ENCODE results near the gene TLR6.

Gene TLR6

GRCh38 chr4:38867478-38868058 lies 11.0 kb upstream of the TLR6 start, which contains the start of gene FAM114A1:
Gene FAM114A1, plus strand, starts transcription at chr4:38867806. Its CDS starts 10,273 bp downstream, at chr4:38878079.
- DNase-seq: peak; percentile 83

- no peak for DNase-seq
Observed at GRCh38 chr4:38866973-38867477, 10.4 kb upstream of the TLR6 start.

- DNase-seq: no peak
Observed at GRCh38 chr4:38865445-38865844, 8.8 kb upstream of the TLR6 start.

GRCh38 chr4:38861791-38862190 lies 5.2 kb upstream of the TLR6 start:
- DNase-seq: no peak

GRCh38 chr4:38860788-38861424 lies 4.3 kb upstream of the TLR6 start:
- peak; percentile 25 for DNase-seq

- DNase-seq: no peak
Observed at GRCh38 chr4:38859501-38859900, 2.9 kb upstream of the TLR6 start.

- DNase-seq: no peak
Observed at GRCh38 chr4:38858097-38858420, 1.4 kb upstream of the TLR6 start.

GRCh38 chr4:38857354-38858096 lies 908 bp upstream of the TLR6 start:
- DNase-seq: peak; percentile 79

GRCh38 chr4:38856046-38856445 lies 571 bp downstream of the TLR6 start:
- DNase-seq: no peak

- DNase-seq: no peak
Observed at GRCh38 chr4:38855466-38855865, 1.2 kb downstream of the TLR6 start.

- DNase-seq: no peak
Observed at GRCh38 chr4:38846015-38846414, 10.6 kb downstream of the TLR6 start.

GRCh38 chr4:38842994-38843393 lies 13.6 kb downstream of the TLR6 start:
- DNase-seq: no peak

- DNase-seq: peak; percentile 39
Observed at GRCh38 chr4:38837849-38838248, 18.8 kb downstream of the TLR6 start.

GRCh38 chr4:38837334-38837733 lies 19.3 kb downstream of the TLR6 start:
- no peak for DNase-seq

- no peak for DNase-seq
Observed at GRCh38 chr4:38834570-38834969, 22.0 kb downstream of the TLR6 start.

- no peak for DNase-seq
Observed at GRCh38 chr4:38832624-38833528, 23.7 kb downstream of the TLR6 start.

GRCh38 chr4:38832206-38832605 lies 24.4 kb downstream of the TLR6 start:
- no peak for DNase-seq

GRCh38 chr4:38831653-38832052 lies 25.0 kb downstream of the TLR6 start:
- DNase-seq: no peak

GRCh38 chr4:38829237-38829636 lies 27.4 kb downstream of the TLR6 start:
- DNase-seq: no peak

GRCh38 chr4:38823766-38824165 lies 32.9 kb downstream of the TLR6 start:
- no peak for DNase-seq

GRCh38 chr4:38822748-38823303 lies 33.8 kb downstream of the TLR6 start:
- no peak for DNase-seq

GRCh38 chr4:38821739-38822138 lies 34.9 kb downstream of the TLR6 start:
- DNase-seq: peak; percentile 42

Measured in HCEC 1CT (cell line).